ENCODE results near the gene LCLAT1.

- TF ChIP-seq POLR2AphosphoS5 (IDR thresholded peaks at IDR 0.05) (peak in 1 of 2 donors; percentile 63), CTCF (IDR thresholded peaks at IDR 0.05) (peak in 1 of 3 experiments; percentile 24), EP300 (IDR thresholded peaks at IDR 0.05) (peak; percentile 82)
Measured at GRCh38 chr2:30408961-30409387, 38.1 kb upstream of the LCLAT1 start.
